Peyer's patch (tissue), 4 donors: Measurements from ENCODE around the gene PRSS12. TPM values are rescaled to one million over a fixed set of nuclear protein-coding genes. Genes with fewer than 3 reads are reported as not detected.
A peak's percentile ranks its signal among the peaks of the same experiment; 100 is the strongest.

ENCODE experiments used
- DNase-seq, 3 donors: peaks; one replicate each; pipeline ENCODE4 v3.0.0-alpha.2; 2017 to 2019
- H3K27ac ChIP-seq, 4 donors: fragments of 200-600 bp; sonication (generic); one replicate each; pipeline ENCODE4 v1.5.1; 2016 to 2019
- H3K27me3 ChIP-seq, 2 donors: fragments of 200-600 bp; sonication (generic); one replicate each; pipeline ENCODE4 v1.5.1; 2019
- H3K36me3 ChIP-seq, 3 donors: fragments of 200-600 bp; sonication (generic); one replicate each; pipeline ENCODE4 v1.5.1; 2016 to 2019
- H3K4me1 ChIP-seq, 4 donors: fragments of 200-600 bp; sonication (generic); one replicate each; pipeline ENCODE4 v1.5.1; 2016 to 2019
- H3K4me3 ChIP-seq, 4 donors: fragments of 200-600 bp; sonication (generic); 1 replicate in 3 of 4; 2 replicates in 1 of 4; pipeline ENCODE4 v1.5.1; 2016 to 2019; ENCODE audit warnings: mild to moderate bottlenecking in 1 of 4
- H3K9me3 ChIP-seq, 4 donors: fragments of 200-600 bp; sonication (generic); one replicate each; pipeline ENCODE4 v1.5.1; 2016 to 2019; ENCODE audit warnings: mild to moderate bottlenecking in 1 of 4
- POLR2A ChIP-seq, 2 donors: fragments of 450-650 bp; IDR thresholded peaks; one replicate each; pipeline ENCODE4 v1.5.1; 2017; ENCODE audit warnings: antibody characterized with exemption in 2 of 2, mild to moderate bottlenecking in 2 of 2, moderate library complexity in 2 of 2
- total RNA-seq, 4 donors: library from RNA; depleted of rRNA; stranded (reverse); fragments of >200 nt; gene quantifications; one replicate each; pipeline ENCODE4 v1.1.0, GENCODE V29; 2016
- TF ChIP-seq, protein P1 (sequence below), 6 experiments: fragments of 450-650 bp in 4 of 6; fragments of 200-600 bp in 2 of 6; sonication (generic) in 1 of 6; IDR thresholded peaks; one replicate each; pipeline ENCODE4 v1.5.1; 2017 to 2019; ENCODE audit warnings: antibody characterized with exemption in 6 of 6, mild to moderate bottlenecking in 3 of 6, moderate library complexity in 1 of 6

Gene PRSS12
- total RNA-seq, 4 donors from 2014 or later, result 23.1 to 71.0 (median 44.1) TPM

DNA sequence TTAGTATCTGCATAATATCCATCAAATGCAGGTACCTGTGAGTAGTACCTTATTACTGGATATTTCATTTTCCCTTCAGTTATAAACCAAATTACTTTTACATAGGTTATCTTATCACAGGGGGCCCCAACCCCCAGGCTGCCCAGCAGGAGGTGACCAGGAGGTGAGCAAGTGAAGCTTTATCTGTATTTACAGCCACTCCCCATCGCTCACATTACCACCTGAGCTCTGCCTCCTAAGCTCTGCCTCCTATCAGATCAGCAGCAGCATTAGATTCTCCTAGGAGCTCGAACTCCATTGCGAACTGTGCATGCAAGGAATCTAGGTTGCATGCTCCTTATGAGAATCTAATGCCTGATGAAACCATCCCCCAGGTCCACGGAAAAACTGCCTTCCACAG, 6.3 kb downstream of the PRSS12 start:
- no peaks in the 10 kb centered on the region for H3K36me3 ChIP-seq
- H3K27ac ChIP-seq, result no peak overlapping the region
- H3K27me3 ChIP-seq, result no peaks in the 10 kb centered on the region
- no peak for DNase-seq
- H3K9me3 ChIP-seq, result no peaks in the 10 kb centered on the region
- peaks cover 0 to 5% (median 0%) of the 10 kb centered on the region in 4 donors for H3K4me1 ChIP-seq
- H3K4me3 ChIP-seq, result no peak overlapping the region
- TF ChIP-seq, protein P1, sequence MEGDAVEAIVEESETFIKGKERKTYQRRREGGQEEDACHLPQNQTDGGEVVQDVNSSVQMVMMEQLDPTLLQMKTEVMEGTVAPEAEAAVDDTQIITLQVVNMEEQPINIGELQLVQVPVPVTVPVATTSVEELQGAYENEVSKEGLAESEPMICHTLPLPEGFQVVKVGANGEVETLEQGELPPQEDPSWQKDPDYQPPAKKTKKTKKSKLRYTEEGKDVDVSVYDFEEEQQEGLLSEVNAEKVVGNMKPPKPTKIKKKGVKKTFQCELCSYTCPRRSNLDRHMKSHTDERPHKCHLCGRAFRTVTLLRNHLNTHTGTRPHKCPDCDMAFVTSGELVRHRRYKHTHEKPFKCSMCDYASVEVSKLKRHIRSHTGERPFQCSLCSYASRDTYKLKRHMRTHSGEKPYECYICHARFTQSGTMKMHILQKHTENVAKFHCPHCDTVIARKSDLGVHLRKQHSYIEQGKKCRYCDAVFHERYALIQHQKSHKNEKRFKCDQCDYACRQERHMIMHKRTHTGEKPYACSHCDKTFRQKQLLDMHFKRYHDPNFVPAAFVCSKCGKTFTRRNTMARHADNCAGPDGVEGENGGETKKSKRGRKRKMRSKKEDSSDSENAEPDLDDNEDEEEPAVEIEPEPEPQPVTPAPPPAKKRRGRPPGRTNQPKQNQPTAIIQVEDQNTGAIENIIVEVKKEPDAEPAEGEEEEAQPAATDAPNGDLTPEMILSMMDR (IDR thresholded peaks at IDR 0.05), result no peak
- TF ChIP-seq POLR2A (IDR thresholded peaks at IDR 0.05), result no peak

DNA sequence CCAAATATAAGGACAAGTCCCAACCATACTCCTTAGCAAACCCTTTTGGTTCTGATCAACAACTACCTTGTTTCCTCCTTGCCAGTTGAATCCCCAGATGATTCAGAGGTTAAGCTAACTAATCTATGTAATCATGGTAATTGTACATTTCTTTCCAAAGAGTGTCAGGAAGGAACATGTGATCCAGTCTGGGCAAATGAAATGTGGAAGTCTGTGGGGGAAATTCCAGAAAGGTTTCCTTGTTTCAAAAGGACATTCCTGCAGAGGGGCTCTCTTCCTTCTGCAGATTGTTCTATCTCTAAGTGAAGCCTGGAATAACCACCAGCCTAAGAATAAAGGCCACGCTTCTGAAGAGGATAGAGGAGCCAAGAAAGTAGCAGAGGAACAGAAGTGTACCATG, 7.0 kb downstream of the PRSS12 start:
- Histone ChIP-seq H3K9me3 (no peaks in the 10 kb centered on the region), H3K4me1 (peaks cover 0 to 5% (median 0%) of the 10 kb centered on the region in 4 donors), H3K27ac (peak overlapping the region in 2 of 4 donors; percentile 11 to 73), H3K4me3 (no peak overlapping the region), H3K36me3 (no peaks in the 10 kb centered on the region), H3K27me3 (no peaks in the 10 kb centered on the region)
- no peak for DNase-seq
- TF ChIP-seq POLR2A (IDR thresholded peaks at IDR 0.05), result no peak
- TF ChIP-seq, protein P1 (IDR thresholded peaks at IDR 0.05), result no peak

DNA sequence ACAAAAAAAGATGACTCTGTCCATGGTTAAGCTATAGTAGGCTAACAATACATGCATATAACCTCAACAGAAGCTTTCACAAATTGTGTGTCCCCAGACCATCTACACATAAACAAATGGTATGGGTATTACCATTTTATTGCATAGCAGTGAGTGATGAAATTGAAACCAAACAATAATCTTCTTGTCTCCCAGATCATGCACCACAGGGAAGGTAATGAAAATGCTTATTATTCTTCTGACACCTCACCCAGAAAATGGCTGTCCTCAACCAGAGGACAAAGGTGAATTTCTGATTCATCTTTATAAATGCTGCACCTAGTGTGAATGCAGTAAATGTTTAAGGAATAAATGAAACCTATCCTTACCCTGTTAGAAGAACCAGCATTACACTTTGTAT, 8.0 kb downstream of the PRSS12 start:
- no peaks in the 10 kb centered on the region for H3K36me3 ChIP-seq
- DNase-seq, result no peak
- H3K27ac ChIP-seq, result peak overlapping the region in 2 of 4 donors; percentile 11 to 73
- H3K4me1 ChIP-seq, result peaks cover 0 to 5% (median 0%) of the 10 kb centered on the region in 4 donors
- no peak for TF ChIP-seq POLR2A (IDR thresholded peaks at IDR 0.05)
- TF ChIP-seq, protein P1 (IDR thresholded peaks at IDR 0.05), result no peak
- H3K4me3 ChIP-seq, result no peak overlapping the region
- H3K27me3 ChIP-seq, result no peaks in the 10 kb centered on the region
- no peaks in the 10 kb centered on the region for H3K9me3 ChIP-seq

DNA sequence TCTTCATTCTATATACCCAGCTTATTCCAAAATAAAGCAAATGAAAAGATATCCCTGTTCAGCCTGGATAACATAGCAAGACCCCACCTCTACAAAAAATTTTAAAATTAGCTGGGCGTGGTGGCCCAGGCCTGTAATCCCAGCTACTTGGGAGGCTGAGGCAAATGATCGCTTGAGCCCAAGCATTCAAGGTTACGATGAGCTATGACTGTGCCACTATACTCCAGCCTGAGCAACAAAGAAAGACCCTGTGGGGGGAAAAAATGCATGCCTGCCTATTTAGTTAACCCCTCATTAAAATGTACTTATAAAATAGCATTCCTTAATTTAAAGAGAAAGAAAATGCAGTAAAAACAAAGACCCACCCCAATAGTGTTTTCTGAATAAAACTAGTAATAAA, 9.3 kb downstream of the PRSS12 start:
- TF ChIP-seq, protein P1 (IDR thresholded peaks at IDR 0.05), result no peak
- TF ChIP-seq POLR2A (IDR thresholded peaks at IDR 0.05), result no peak
- H3K27me3 ChIP-seq, result no peaks in the 10 kb centered on the region
- no peak overlapping the region for H3K4me3 ChIP-seq
- H3K27ac ChIP-seq, result no peak overlapping the region
- DNase-seq, result no peak
- no peaks in the 10 kb centered on the region for H3K9me3 ChIP-seq
- H3K36me3 ChIP-seq, result no peaks in the 10 kb centered on the region
- H3K4me1 ChIP-seq, result peaks cover 0 to 9% (median 0%) of the 10 kb centered on the region in 4 donors

DNA sequence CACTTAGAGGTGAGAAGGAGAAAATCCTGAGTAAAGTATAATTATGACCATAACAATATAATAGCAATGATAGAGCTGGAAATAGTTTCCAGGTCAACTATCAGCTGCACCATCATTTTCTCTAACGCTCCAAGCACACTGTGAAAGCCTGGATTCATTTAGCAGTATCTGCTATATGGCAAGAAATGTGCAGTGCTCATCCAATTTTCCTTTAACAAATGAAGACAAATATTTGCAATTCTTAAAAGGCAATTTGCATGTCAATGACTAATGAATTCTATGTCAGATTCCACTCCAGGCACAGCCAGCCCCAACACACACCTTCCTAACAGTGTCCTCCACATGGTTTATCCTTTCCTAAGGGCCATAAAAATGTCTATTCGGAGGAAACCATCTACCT, 12.7 kb downstream of the PRSS12 start:
- Histone ChIP-seq H3K27ac (no peak overlapping the region), H3K4me3 (no peak overlapping the region), H3K27me3 (no peaks in the 10 kb centered on the region), H3K9me3 (no peaks in the 10 kb centered on the region), H3K36me3 (no peaks in the 10 kb centered on the region), H3K4me1 (peaks cover 0 to 4% (median 0%) of the 10 kb centered on the region in 4 donors)
- TF ChIP-seq POLR2A (IDR thresholded peaks at IDR 0.05), result no peak
- TF ChIP-seq, protein P1 (IDR thresholded peaks at IDR 0.05), result no peak
- DNase-seq, result no peak
